Trophoblast cell (in vitro differentiated cells and primary cell): Measurements from ENCODE around the gene HNF4A.

ENCODE experiments used
- DNase-seq, 2 donors: peaks; one replicate each; pipeline ENCODE4 v3.0.0-alpha.2; 2016
- H2AFZ ChIP-seq: 2 replicates; pipeline ENCODE4 v1.6.1; 2013; ENCODE audit warnings: low read length, moderate library complexity, mild to moderate bottlenecking; ENCODE audit not compliant: insufficient read depth, poor library complexity
- H2AK5ac ChIP-seq: 2 replicates; pipeline ENCODE4 v1.6.1; 2013; ENCODE audit warnings: mild to moderate bottlenecking, low read length
- H2BK120ac ChIP-seq: 2 replicates; pipeline ENCODE4 v1.6.1; 2013; ENCODE audit warnings: low read length, mild to moderate bottlenecking, moderate library complexity; ENCODE audit not compliant: insufficient read depth, poor library complexity
- H2BK12ac ChIP-seq: 2 replicates; pipeline ENCODE4 v1.6.1; 2013; ENCODE audit warnings: mild to moderate bottlenecking, low read length, moderate library complexity
- H2BK5ac ChIP-seq: 2 replicates; pipeline ENCODE4 v1.6.1; 2013; ENCODE audit warnings: low read length, low read depth, moderate library complexity, mild to moderate bottlenecking; ENCODE audit not compliant: poor library complexity
- H3K14ac ChIP-seq: 2 replicates; pipeline ENCODE4 v1.6.1; 2013; ENCODE audit warnings: mild to moderate bottlenecking, low read length
- H3K18ac ChIP-seq: 2 replicates; pipeline ENCODE4 v1.6.1; 2013; ENCODE audit warnings: mild to moderate bottlenecking, low read length
- H3K23ac ChIP-seq: 2 replicates; pipeline ENCODE4 v1.6.1; 2013; ENCODE audit warnings: low read length
- H3K27ac ChIP-seq: 2 replicates; pipeline ENCODE4 v1.5.1; 2013; ENCODE audit warnings: low read depth, mild to moderate bottlenecking, inconsistent platforms, low read length, moderate library complexity
- H3K27me3 ChIP-seq: 2 replicates; pipeline ENCODE4 v1.6.1; 2013; ENCODE audit warnings: inconsistent platforms, mild to moderate bottlenecking, low read length, moderate library complexity; ENCODE audit not compliant: insufficient read depth
- H3K36me3 ChIP-seq, 2 experiments: 1 replicate in 1 of 2; 2 replicates in 1 of 2; pipeline ENCODE4 v1.6.1; 2013; ENCODE audit warnings: low read length in 2 of 2, mild to moderate bottlenecking in 2 of 2, moderate library complexity in 1 of 2; ENCODE audit not compliant: insufficient read depth in 2 of 2, control insufficient read depth in 1 of 2
- H3K4ac ChIP-seq: 2 replicates; pipeline ENCODE4 v1.6.1; 2013; ENCODE audit warnings: low read depth, mild to moderate bottlenecking, low read length, moderate library complexity
- H3K4me1 ChIP-seq, 2 experiments: 1 replicate in 1 of 2; 2 replicates in 1 of 2; pipeline ENCODE4 v1.6.1; 2013; ENCODE audit warnings: low read length in 2 of 2, mild to moderate bottlenecking in 2 of 2, moderate library complexity in 1 of 2; ENCODE audit not compliant: insufficient read depth in 2 of 2, control insufficient read depth in 1 of 2
- H3K4me2 ChIP-seq: 2 replicates; pipeline ENCODE4 v1.6.1; 2013; ENCODE audit warnings: inconsistent platforms, mild to moderate bottlenecking, low read length, moderate library complexity
- H3K4me3 ChIP-seq: 2 replicates; pipeline ENCODE4 v1.5.1; 2013; ENCODE audit warnings: mild to moderate bottlenecking, low read depth, low read length, inconsistent platforms
- H3K79me1 ChIP-seq: one replicate; pipeline ENCODE4 v1.6.1; 2013; ENCODE audit warnings: low read length
- H3K79me2 ChIP-seq: 2 replicates; pipeline ENCODE4 v1.6.1; 2013; ENCODE audit warnings: low read length, mild to moderate bottlenecking; ENCODE audit not compliant: control insufficient read depth, insufficient read depth, poor library complexity
- H3K9ac ChIP-seq: 2 replicates; pipeline ENCODE4 v1.6.1; 2013; ENCODE audit warnings: mild to moderate bottlenecking, low read length
- H3K9me3 ChIP-seq: 2 replicates; pipeline ENCODE4 v1.6.1; 2013; ENCODE audit warnings: low read depth, mild to moderate bottlenecking, control low read depth, inconsistent platforms, low read length; ENCODE audit not compliant: insufficient read depth
- H4K12ac ChIP-seq: 2 replicates; pipeline ENCODE4 v1.6.1; 2013; ENCODE audit warnings: low read depth, mild to moderate bottlenecking, low read length, moderate library complexity
- H4K8ac ChIP-seq: 2 replicates; pipeline ENCODE4 v1.6.1; 2013; ENCODE audit warnings: low read depth, mild to moderate bottlenecking, low read length, moderate library complexity
- H4K91ac ChIP-seq: one replicate; pipeline ENCODE4 v1.6.1; 2013; ENCODE audit warnings: low read depth, mild to moderate bottlenecking, low read length, moderate library complexity
- WGBS: extraction: QIAGEN DNeasy Blood & Tissue Kit; methylation state at CpG from one replicate; pipeline ENCODE4 v1.1.7; 2013; ENCODE audit warnings: missing lambda C conversion rate; ENCODE audit not compliant: insufficient read length, insufficient coverage; ENCODE audit errors: extremely low coverage; 5-methylcytosine and 5-hydroxymethylcytosine counted together

HNF4A gene

GRCh38 chr20:44431502-44432234, 76.2 kb downstream of the HNF4A start:
- H3K79me2 ChIP-seq: no peaks in the 10 kb centered on the region
- H3K23ac ChIP-seq: no peak overlapping the region
- no peak overlapping the region for H2BK120ac ChIP-seq
- no peak overlapping the region for H3K14ac ChIP-seq
- no CpG with 5 or more reads among the region's 11 CpGs for WGBS
- H3K4me3 ChIP-seq: no peak overlapping the region
- no peaks in the 10 kb centered on the region for H3K79me1 ChIP-seq
- no peak overlapping the region for H3K9ac ChIP-seq
- H4K12ac ChIP-seq: no peak overlapping the region
- H3K27ac ChIP-seq: no peak overlapping the region
- H4K91ac ChIP-seq: no peak overlapping the region
- H3K4me2 ChIP-seq: no peak overlapping the region
- no peak overlapping the region for H2AFZ ChIP-seq
- H3K9me3 ChIP-seq: peaks cover 2% of the 10 kb centered on the region
- no peak overlapping the region for H2BK12ac ChIP-seq
- H2AK5ac ChIP-seq: no peak overlapping the region
- H3K27me3 ChIP-seq: no peaks in the 10 kb centered on the region
- H4K8ac ChIP-seq: no peak overlapping the region
- no peak overlapping the region for H2BK5ac ChIP-seq
- H3K18ac ChIP-seq: no peak overlapping the region
- H3K4ac ChIP-seq: no peak overlapping the region
- DNase-seq: no peak
- H3K4me1 ChIP-seq: no peaks in the 10 kb centered on the region
- no peaks in the 10 kb centered on the region for H3K36me3 ChIP-seq

- no peak overlapping the region for H2BK12ac ChIP-seq
- no CpG with 5 or more reads among the region's 8 CpGs for WGBS
- H3K18ac ChIP-seq: no peak overlapping the region
- H4K12ac ChIP-seq: no peak overlapping the region
- no peak overlapping the region for H4K91ac ChIP-seq
- H3K27me3 ChIP-seq: no peaks in the 10 kb centered on the region
- no peak overlapping the region for H2BK5ac ChIP-seq
- H3K36me3 ChIP-seq: no peaks in the 10 kb centered on the region
- no peak for DNase-seq
- no peak overlapping the region for H3K4me2 ChIP-seq
- H3K79me2 ChIP-seq: no peaks in the 10 kb centered on the region
- peaks cover 2% of the 10 kb centered on the region for H3K9me3 ChIP-seq
- no peak overlapping the region for H2BK120ac ChIP-seq
- no peak overlapping the region for H3K9ac ChIP-seq
- no peaks in the 10 kb centered on the region for H3K4me1 ChIP-seq
- H3K14ac ChIP-seq: no peak overlapping the region
- H4K8ac ChIP-seq: no peak overlapping the region
- no peak overlapping the region for H2AFZ ChIP-seq
- no peak overlapping the region for H3K4ac ChIP-seq
- H3K23ac ChIP-seq: no peak overlapping the region
- no peak overlapping the region for H3K4me3 ChIP-seq
- H2AK5ac ChIP-seq: no peak overlapping the region
- H3K27ac ChIP-seq: no peak overlapping the region
- no peaks in the 10 kb centered on the region for H3K79me1 ChIP-seq
These were observed 77.4 kb downstream of the HNF4A start for GRCh38 chr20:44432618-44433577.

- H2AFZ ChIP-seq: no peak overlapping the region
- H3K79me2 ChIP-seq: no peaks in the 10 kb centered on the region
- H3K4me3 ChIP-seq: no peak overlapping the region
- H2BK120ac ChIP-seq: no peak overlapping the region
- H3K9ac ChIP-seq: no peak overlapping the region
- no peak overlapping the region for H3K27ac ChIP-seq
- H2BK5ac ChIP-seq: no peak overlapping the region
- no peak overlapping the region for H4K91ac ChIP-seq
- no CpG with 5 or more reads among the region's 24 CpGs for WGBS
- H2BK12ac ChIP-seq: no peak overlapping the region
- H4K8ac ChIP-seq: no peak overlapping the region
- no peaks in the 10 kb centered on the region for H3K27me3 ChIP-seq
- no peak overlapping the region for H3K23ac ChIP-seq
- no peaks in the 10 kb centered on the region for H3K4me1 ChIP-seq
- H3K4me2 ChIP-seq: no peak overlapping the region
- H3K79me1 ChIP-seq: no peaks in the 10 kb centered on the region
- H3K18ac ChIP-seq: no peak overlapping the region
- H4K12ac ChIP-seq: no peak overlapping the region
- peaks cover 2% of the 10 kb centered on the region for H3K9me3 ChIP-seq
- H2AK5ac ChIP-seq: no peak overlapping the region
- no peaks in the 10 kb centered on the region for H3K36me3 ChIP-seq
- H3K14ac ChIP-seq: no peak overlapping the region
- DNase-seq: no peak
- H3K4ac ChIP-seq: no peak overlapping the region
These were observed 78.4 kb downstream of the HNF4A start for GRCh38 chr20:44433751-44434538.

DNA sequence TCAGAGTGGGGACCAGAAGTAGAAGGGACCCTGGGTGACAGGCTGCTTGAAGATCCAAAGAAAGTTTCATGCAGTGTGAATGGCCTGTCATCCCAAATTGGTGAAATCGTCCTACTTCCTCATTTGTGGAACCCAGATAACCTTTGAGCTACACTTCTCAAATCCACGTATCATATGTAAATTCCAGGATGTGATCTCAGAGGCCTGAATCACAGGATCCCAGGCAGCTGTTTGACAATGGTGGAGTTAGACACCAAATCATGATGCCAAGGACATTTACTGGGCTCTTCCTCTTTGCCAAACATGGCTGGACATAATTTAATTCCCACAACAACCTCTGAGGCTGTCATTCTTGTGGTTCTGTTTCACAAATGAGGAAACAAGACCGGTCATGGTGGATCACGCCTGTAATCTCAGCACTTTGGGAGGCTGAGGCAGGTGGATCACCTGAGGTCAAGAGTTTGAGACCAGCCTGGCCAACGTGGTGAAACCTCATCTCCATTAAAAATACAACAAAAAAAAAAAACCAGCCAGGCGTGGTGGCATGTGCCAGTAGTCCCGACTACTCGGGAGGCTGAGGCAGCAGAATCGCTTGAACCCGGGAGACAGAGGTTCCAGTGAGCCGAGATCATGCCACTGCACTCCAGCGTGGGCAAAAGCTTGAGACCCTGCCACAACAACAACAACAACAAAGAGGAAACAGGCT, 80.3 kb downstream of the HNF4A start:
- Histone ChIP-seq H3K36me3 (no peaks in the 10 kb centered on the region), H3K4me2 (no peak overlapping the region), H2BK12ac (no peak overlapping the region), H3K79me2 (no peaks in the 10 kb centered on the region), H3K23ac (no peak overlapping the region), H3K79me1 (no peaks in the 10 kb centered on the region), H3K18ac (no peak overlapping the region), H2BK5ac (no peak overlapping the region), H4K91ac (no peak overlapping the region), H2AK5ac (no peak overlapping the region), H2BK120ac (no peak overlapping the region), H4K8ac (no peak overlapping the region), H4K12ac (no peak overlapping the region), H3K9ac (no peak overlapping the region), H3K9me3 (peaks cover 2% of the 10 kb centered on the region), H3K14ac (no peak overlapping the region), H3K4me3 (no peak overlapping the region), H3K4ac (no peak overlapping the region), H2AFZ (no peak overlapping the region), H3K27me3 (no peaks in the 10 kb centered on the region), H3K27ac (no peak overlapping the region), H3K4me1 (no peaks in the 10 kb centered on the region)
- no CpG with 5 or more reads among the region's 12 CpGs for WGBS
- DNase-seq: no peak
